Prostate gland (tissue), 2 donors: ENCODE results near the gene YTHDF1.

ENCODE experiments used
- POLR2AphosphoS5 ChIP-seq: sonication (generic); formaldehyde crosslinking; IDR thresholded peaks from one replicate; pipeline ENCODE4 v1.6.1; 2017; ENCODE audit warnings: antibody characterized with exemption
- TF ChIP-seq, protein P1 (sequence below), 4 experiments: fragments of 200-600 bp in 2 of 4; fragments of 450-650 bp in 2 of 4; sonication (generic) in 2 of 4; IDR thresholded peaks; 1 replicate in 3 of 4; 2 replicates in 1 of 4; pipeline ENCODE4 v1.5.1; 2016 to 2019; ENCODE audit warnings: antibody characterized with exemption in 4 of 4, mild to moderate bottlenecking in 2 of 4, moderate library complexity in 2 of 4

DNA sequence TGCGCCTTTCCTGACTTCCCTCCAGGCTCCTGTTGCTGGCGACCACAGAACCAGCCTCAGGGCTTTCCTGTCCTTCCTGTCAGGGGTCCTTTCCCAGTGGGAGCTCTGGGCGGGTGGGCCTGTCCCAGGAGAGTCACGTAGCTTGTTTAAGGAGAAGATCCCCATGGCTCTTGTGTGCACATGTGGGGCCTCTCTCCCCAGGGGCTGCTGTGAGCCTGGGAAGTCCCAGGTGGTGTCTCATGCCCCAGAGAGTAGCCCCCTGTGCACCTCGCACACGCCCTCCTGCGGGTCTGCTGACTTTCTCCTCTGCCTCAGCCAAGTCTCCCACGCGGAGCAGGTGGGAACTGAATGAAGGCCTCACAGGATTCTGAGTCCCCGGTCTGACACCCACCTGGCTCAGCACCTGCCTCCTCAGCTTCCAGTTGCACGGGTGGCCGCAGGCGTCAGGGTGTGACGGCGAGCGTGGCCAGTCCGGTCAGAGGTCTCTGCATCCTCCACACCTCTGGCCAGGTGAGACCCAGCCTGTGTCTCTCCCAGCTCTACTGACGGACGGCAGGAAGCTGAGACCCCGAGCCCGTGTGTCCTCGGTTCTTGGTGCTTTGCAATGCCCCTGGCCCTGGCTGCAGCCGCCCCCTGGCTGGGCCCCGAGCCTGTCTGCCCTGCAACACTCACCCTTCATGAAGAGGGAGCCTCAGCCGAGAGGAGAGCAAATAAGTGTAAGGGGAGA lies 44.0 kb upstream of the YTHDF1 start:
- TF ChIP-seq, protein P1, sequence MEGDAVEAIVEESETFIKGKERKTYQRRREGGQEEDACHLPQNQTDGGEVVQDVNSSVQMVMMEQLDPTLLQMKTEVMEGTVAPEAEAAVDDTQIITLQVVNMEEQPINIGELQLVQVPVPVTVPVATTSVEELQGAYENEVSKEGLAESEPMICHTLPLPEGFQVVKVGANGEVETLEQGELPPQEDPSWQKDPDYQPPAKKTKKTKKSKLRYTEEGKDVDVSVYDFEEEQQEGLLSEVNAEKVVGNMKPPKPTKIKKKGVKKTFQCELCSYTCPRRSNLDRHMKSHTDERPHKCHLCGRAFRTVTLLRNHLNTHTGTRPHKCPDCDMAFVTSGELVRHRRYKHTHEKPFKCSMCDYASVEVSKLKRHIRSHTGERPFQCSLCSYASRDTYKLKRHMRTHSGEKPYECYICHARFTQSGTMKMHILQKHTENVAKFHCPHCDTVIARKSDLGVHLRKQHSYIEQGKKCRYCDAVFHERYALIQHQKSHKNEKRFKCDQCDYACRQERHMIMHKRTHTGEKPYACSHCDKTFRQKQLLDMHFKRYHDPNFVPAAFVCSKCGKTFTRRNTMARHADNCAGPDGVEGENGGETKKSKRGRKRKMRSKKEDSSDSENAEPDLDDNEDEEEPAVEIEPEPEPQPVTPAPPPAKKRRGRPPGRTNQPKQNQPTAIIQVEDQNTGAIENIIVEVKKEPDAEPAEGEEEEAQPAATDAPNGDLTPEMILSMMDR (IDR thresholded peaks at IDR 0.05) = no peak
- TF ChIP-seq POLR2AphosphoS5 = no peak
